HT-29 (cell line): ENCODE results near the gene SANBR. TPM values are rescaled to one million over a fixed set of nuclear protein-coding genes. Genes with fewer than 3 reads are reported as not detected.

Experiments
- DNase-seq: peaks from one replicate; pipeline ENCODE4 v3.0.0-alpha.2; 2015; ENCODE audit warnings: low spot score
- total RNA-seq: library from RNA; depleted of rRNA; stranded (reverse); fragments of >200 nt; shearing (Covaris generic); gene quantifications from 2 replicates; pipeline ENCODE4 v1.2.3, GENCODE V29; 2014; rRNA removed

The SANBR gene
- total RNA-seq, 1 experiment from 2014 or later, result 8.9 TPM

- no peak for DNase-seq
These were observed 24.1 kb downstream of the SANBR start for GRCh38 chr2:61089797-61090196.

GRCh38 chr2:61090386-61090921, 24.8 kb downstream of the SANBR start:
- DNase-seq, result no peak

- no peak for DNase-seq
These were observed 25.8 kb downstream of the SANBR start for GRCh38 chr2:61091485-61091884.

- no peak for DNase-seq
These were observed 30.8 kb downstream of the SANBR start for GRCh38 chr2:61096438-61096837.

GRCh38 chr2:61100801-61101200, 35.1 kb downstream of the SANBR start:
- no peak for DNase-seq

- no peak for DNase-seq
These were observed 43.6 kb downstream of the SANBR start for GRCh38 chr2:61109291-61109690.

GRCh38 chr2:61111708-61112107, 46.0 kb downstream of the SANBR start:
- DNase-seq, result no peak

- no peak for DNase-seq
These were observed 48.5 kb downstream of the SANBR start for GRCh38 chr2:61114147-61114546.

Other genes with a start within 250 kb of the SANBR start
- gene REL, start 184.3 kb upstream of the SANBR start, total RNA-seq, result 6.5 and 6.6 TPM in 2 replicates
- gene PEX13, start 48.2 kb upstream of the SANBR start, total RNA-seq, result 19.8 and 22.5 TPM in 2 replicates
- gene PUS10, start 47.6 kb upstream of the SANBR start, total RNA-seq, result 1.3 and 2.2 TPM in 2 replicates
- not detected in 2 replicates for gene C2orf74, start 96.3 kb downstream of the SANBR start, total RNA-seq